Tibial nerve (tissue), 4 donors: ENCODE measurements around the gene SRBD1.

Experiments
- CTCF ChIP-seq, 5 experiments: fragments of 200-600 bp in 3 of 5; fragments of 450-650 bp in 2 of 5; sonication (generic) in 3 of 5; IDR thresholded peaks; one replicate each; pipeline ENCODE4 v1.5.1; 2016 to 2019; ENCODE audit warnings: antibody characterized with exemption in 5 of 5, mild to moderate bottlenecking in 3 of 5, moderate library complexity in 2 of 5
- EP300 ChIP-seq, 2 donors: sonication (generic); formaldehyde crosslinking; IDR thresholded peaks; one replicate each; pipeline ENCODE4 v1.6.1; 2017; ENCODE audit warnings: antibody characterized with exemption in 2 of 2, mild to moderate bottlenecking in 1 of 2
- POLR2A ChIP-seq, 2 donors: fragments of 450-650 bp; IDR thresholded peaks; one replicate each; pipeline ENCODE4 v1.6.1; 2017; ENCODE audit warnings: antibody characterized with exemption in 2 of 2, mild to moderate bottlenecking in 2 of 2, moderate library complexity in 2 of 2

GRCh38 chr2:45602624-45603023, 8.4 kb downstream of the SRBD1 start:
- TF ChIP-seq CTCF (IDR thresholded peaks at IDR 0.05) (no peak), POLR2A (IDR thresholded peaks at IDR 0.05) (no peak), EP300 (IDR thresholded peaks at IDR 0.05) (no peak)
